ENCODE measurements around the gene GATA5.
A peak's percentile ranks its signal among the peaks of the same experiment; 100 is the strongest.

Gene GATA5

GRCh38 chr20:62487561-62488354, 12.0 kb upstream of the GATA5 start:
- DNase-seq (ENCODE audit: low read depth) = peak; percentile 81

DNA sequence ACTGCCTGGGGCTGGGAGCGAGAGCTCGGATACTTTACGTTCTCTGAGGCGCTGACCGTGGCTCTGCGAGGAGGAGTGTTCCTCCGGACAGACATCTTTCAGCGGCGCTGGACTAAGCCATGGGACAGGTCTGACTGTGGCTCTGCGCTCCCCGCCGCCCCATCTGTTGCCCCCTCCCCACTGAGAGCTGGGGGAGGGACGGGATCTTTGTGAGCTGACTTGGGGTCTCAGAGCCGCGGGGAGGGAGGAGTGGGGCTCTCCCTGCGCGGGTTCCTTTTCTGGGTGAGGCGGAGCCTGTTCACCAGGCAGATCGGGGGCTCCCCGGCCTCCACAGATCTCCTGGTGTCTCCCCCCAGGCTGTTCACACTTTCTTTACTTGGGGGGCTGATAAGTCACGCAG, 11.3 kb upstream of the GATA5 start:
- no peak for DNase-seq (ENCODE audit: low read depth)

- no peak for DNase-seq (ENCODE audit: low read depth)
Observed at GRCh38 chr20:62486484-62486883, 10.7 kb upstream of the GATA5 start.

- no peak for DNase-seq (ENCODE audit: low read depth)
Observed at GRCh38 chr20:62485701-62486089, 9.9 kb upstream of the GATA5 start.

DNA sequence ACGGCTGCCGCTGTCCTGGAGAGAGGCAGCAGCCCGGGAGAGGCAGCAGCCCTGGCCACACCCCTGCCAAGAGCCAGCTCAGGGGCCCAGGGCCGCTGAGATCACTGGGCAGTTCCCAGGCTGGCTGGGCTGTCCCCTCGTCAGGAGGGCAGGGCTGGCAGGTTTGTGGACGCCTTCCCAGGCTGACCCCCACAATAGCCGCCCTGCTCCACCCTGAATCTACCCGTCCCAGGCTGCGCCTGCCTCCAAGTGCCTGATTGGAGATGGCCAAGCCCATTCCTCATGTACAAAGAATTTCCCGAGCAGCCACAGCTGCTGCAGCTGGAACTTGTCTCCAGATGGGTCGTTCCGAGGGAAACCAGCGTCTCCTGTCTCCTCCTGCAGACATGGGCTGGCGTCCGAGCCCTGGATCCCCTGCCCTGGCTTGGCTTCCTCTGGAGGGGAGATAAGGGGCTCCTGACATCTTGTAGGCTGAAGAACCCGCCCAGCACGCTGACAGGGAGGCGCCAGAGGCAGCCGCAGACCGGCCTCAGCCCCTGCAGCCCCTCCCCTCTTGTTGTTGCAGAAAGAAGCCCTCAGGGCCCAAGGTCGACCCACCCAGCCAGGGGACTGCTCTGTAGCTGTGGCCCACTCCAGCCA, 9.4 kb upstream of the GATA5 start:
- DNase-seq (ENCODE audit: low read depth) = peak; percentile 91

- DNase-seq (ENCODE audit: low read depth) = no peak
Observed at GRCh38 chr20:62484478-62484877, 8.7 kb upstream of the GATA5 start.

GRCh38 chr20:62483613-62484458, 8.0 kb upstream of the GATA5 start:
- no peak for DNase-seq (ENCODE audit: low read depth)

- DNase-seq (ENCODE audit: low read depth) = no peak
Observed at GRCh38 chr20:62482974-62483373, 7.2 kb upstream of the GATA5 start.

DNA sequence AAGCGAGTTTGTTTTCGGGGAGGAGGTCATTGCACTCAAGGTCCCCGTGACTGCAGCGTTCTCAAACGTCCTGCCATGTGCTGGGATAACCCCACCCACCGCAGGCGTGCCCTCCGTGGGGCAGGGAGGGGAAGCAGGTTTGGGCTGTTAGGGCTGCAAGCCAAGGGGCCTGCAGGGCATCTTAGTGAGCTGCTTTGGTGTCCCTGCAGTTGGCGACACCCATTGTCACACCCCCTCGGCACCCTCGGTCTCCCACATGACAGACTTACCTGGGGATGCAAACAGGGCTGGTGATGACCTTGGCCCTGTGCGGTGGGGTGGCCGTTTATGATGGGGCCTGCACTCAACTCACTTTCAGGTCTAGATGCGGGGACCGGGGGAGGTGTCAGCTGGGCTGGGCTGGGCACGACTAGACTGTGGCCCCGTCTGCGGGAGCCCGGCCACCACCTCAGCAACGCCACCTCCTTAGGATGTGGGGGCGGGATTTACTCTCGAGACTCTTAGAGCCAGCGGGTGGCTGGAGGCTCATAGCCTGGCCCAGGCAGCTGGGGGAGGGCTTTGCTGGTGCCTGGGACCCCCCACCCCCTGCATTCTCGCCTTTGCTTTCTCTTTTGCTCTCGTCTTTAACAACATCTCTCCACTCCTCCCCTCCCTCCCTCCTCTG, 6.5 kb upstream of the GATA5 start:
- no peak for DNase-seq (ENCODE audit: low read depth)

- DNase-seq (ENCODE audit: low read depth) = no peak
Observed at GRCh38 chr20:62481425-62482145, 5.8 kb upstream of the GATA5 start.

DNA sequence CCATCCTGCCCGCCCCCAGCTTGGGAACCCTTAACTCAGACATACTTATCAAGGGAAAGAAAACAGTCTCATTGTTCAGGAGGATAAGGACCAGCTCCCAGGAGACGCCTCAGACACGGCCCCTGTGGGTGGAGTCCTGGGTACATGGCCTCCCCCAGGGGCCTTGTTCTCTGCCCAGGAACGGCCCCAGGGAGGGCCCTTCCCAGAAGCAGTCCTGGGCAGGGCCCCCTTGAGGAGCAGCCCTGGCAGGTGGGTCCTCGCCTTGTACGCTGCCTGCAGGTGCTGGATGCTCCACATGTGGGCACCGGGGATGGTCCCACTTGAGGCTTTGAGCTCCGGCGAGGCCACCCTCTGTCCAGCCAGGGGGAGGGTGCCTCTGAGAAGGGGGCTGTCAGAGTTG, 4.5 kb upstream of the GATA5 start:
- no peak for DNase-seq (ENCODE audit: low read depth)

DNA sequence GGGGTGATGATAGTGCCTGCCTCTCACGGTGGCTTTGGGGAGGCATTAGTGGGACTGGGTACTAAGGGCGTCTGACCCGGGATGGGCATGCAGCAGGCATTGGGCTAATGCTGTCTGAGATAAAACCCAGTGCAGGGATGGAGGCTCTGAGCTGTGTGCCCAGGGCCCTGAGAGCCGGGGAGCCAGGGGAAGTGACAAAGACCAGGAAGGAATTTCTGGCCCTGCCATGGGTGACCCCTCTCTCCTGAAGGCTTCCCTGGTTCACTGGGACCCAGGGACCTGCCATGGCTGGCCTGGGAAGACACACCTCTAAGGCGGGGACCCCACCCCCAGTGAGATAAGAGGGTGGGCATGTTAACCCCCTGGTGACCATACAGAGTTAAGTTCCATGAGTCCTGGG, 3.9 kb upstream of the GATA5 start:
- DNase-seq (ENCODE audit: low read depth) = no peak

DNA sequence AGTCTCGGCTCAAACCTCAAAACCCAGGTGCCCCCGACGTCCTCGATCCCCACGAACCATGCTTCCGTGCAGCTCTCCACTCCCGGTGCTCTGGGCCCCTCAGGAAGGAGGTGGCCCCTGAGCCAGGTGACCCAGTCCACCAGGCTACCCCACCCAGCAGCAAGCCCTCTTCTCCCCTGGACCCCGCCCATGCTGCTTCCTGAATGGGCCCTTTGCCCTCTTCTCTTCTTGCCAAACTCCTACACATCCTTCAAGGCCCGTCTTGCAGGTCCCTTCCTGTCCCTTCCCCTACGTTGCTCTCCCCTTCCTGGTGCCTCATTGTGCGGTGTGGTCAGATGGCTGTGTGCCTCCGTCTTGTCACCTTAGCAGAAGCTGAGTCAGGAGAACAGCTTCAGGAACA, 3.4 kb upstream of the GATA5 start:
- DNase-seq (ENCODE audit: low read depth) = no peak

- DNase-seq (ENCODE audit: low read depth) = no peak
Observed at GRCh38 chr20:62477669-62478455, 2.1 kb upstream of the GATA5 start.

DNA sequence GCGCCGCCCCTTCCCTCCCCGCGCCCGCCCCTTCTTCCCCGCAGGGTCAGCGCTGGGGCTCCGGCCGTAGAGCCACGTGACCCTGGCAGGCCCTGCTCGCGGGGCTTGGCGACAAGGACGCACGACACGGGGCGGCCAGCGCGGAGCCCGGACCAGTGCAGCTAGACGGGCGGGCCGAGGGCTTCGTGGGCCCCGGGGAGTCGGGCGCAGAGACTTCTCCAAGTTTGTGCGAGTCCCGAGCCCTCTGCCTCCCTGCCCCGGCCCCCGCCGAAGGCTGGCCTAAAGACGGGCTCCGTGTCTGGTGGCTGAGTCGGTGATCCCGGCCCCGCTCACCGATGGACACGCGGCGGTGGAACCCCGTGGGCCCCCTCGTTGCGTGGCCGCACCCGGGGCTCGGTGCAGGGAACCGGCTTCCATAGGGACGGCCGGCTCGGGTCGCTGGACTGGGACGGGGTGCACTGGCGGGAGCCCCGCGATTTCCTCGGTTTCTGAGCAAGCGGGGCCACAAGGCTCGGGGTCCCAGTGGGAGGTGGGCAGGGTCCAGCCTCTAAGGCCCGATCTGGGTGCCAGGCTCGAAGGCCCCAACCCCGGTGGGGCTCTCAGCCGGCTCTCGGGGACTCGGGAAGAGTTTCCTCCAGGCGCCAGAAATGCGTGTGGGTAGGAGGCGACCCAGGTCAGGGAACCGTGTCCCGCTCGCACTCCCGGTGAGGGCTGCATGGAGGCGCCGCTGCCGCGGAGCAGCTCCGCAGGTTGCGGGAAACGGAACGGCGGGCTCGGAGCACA, 452 bp upstream of the GATA5 start:
- no peak for DNase-seq (ENCODE audit: low read depth)

DNA sequence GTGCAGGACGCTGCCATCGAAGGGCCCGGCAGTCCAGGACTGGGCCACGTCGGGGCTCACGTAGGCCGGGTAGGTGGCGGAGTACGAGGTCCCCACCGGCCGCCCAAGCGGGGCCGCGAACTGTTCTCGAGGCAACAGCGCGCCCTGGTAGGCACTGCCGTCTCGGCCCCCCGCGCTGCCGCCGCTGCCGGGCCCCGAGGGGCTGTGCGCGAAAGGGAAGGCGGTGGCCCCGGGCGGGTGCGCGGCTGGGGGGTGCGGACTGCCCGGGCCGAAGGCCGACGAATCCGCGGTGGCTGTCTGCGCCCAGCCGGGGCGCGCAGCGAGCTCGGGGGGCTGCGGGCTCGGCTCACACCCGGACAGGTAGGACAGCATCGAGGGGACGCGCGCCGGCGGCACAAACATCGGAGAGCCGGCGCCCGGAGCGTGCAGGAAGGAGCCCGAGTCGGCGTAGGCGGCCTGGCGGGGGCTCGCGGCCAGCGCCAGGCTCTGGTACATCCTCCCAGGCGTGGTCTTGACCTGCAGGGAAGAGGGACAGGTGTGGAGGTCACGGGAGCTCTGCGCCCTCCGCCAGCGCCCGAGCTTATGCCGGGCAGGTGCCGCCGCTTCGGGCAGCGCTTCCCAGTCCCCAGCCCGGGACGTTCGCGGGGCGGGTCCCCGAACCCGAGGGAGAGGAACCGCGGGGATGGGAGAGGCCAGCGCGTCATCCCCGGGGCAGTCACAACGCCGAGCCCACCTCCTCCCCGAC, 596 bp downstream of the GATA5 start:
- no peak for DNase-seq (ENCODE audit: low read depth)

GRCh38 chr20:62474604-62475026, 1.2 kb downstream of the GATA5 start:
- DNase-seq (ENCODE audit: low read depth) = no peak

DNA sequence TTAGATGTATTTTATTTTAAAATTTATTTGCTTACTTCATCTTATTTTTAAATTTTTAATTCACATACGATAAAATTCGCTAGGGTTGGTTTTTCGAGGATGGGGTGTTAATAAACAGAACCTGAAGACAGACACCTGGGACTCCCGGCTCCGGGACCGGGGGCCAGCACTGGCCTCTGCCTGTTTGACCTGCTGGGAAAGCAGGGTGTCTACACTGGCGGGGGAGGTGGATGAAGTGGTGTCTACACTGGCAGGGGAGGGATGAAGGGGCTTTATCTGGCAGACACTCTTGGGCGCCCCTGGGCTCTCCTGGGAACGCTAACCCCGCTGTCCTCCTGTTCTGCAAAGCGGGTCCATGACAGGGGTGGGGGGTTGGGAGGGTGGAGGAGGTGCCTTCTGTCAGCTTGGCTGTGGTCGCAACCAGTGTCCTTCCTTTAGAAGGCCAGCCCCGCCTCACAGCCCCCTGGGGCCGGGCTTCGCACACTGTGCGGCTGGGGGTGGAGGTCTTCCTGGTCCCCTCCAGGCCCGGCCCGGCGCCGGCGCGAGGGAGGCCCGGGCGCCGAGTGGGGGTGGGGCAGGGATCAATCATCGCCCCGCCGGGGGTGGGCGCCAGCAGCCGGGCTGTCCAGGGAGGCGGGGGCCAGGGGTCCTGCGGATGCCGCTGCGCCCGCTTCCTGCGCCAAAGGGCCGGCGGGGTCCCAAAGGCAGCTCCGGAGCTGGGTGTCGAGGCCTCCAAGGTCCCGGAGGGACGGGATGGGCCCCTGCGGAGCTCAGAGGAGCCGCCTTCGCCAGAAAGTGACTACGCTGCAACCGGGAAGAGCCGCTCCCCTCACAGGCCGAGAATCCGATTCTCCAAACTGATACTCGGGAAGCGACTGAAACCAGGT, 1.8 kb downstream of the GATA5 start:
- no peak for DNase-seq (ENCODE audit: low read depth)
